KBM-7 (cell line): Measurements from ENCODE around the gene WDR37.
"Not testable (repeated sequence)": the region's sequence is repeated elsewhere in the genome, so short reads cannot be mapped to it uniquely, and the experiment has no call there.

Experiments used
- DNase-seq: peaks from one replicate; pipeline ENCODE4 v3.0.0-alpha.2; 2015
- in situ Hi-C: fragments of 300-500 bp; cut with MboI; formaldehyde crosslinking; loops from 2 replicates; pipeline ENCODE4 v1.14.3; 2020; ENCODE audit warnings: low sequenced_read_pairs, low pct_unique_long_range_greater_than_20kb, mixed read lengths

WDR37 gene

GRCh38 chr10:1158066-1158465 lies 101.9 kb downstream of the WDR37 start:
- no peak for DNase-seq
- in situ Hi-C loops: no loop called here

GRCh38 chr10:1158536-1158935 lies 102.4 kb downstream of the WDR37 start:
- DNase-seq, in situ Hi-C loops: not testable (repeated sequence)

- in situ Hi-C loops: no loop called here
- DNase-seq: no peak
These were observed 103.2 kb downstream of the WDR37 start for GRCh38 chr10:1159131-1160061.

GRCh38 chr10:1160561-1161314 lies 104.6 kb downstream of the WDR37 start:
- DNase-seq: no peak
- in situ Hi-C loops: no loop called here

GRCh38 chr10:1161315-1161673 lies 105.1 kb downstream of the WDR37 start:
- in situ Hi-C loops, DNase-seq: not testable (repeated sequence)

GRCh38 chr10:1162481-1163203 lies 106.5 kb downstream of the WDR37 start:
- DNase-seq: no peak
- in situ Hi-C loops: no loop called here

- in situ Hi-C loops: no loop called here
- DNase-seq: no peak
These were observed 107.0 kb downstream of the WDR37 start for GRCh38 chr10:1163204-1163660.

- in situ Hi-C loops: no loop called here
- DNase-seq: no peak
These were observed 107.6 kb downstream of the WDR37 start for GRCh38 chr10:1163831-1164230.

GRCh38 chr10:1166101-1166827 lies 110.1 kb downstream of the WDR37 start:
- no peak for DNase-seq
- in situ Hi-C loops: no loop called here

- no peak for DNase-seq
- in situ Hi-C loops: no loop called here
These were observed 110.7 kb downstream of the WDR37 start for GRCh38 chr10:1166828-1167275.

- in situ Hi-C loops: no loop called here
These were observed 112.6 kb downstream of the WDR37 start for GRCh38 chr10:1168763-1169162.

GRCh38 chr10:1169186-1169885 lies 113.2 kb downstream of the WDR37 start:
- in situ Hi-C loops: no loop called here
- no peak for DNase-seq

More at GRCh38 chr10:1168763-1169162, 112.6 kb downstream of the WDR37 start:
- DNase-seq: no peak

- DNase-seq: no peak
- in situ Hi-C loops: no loop called here
These were observed 114.0 kb downstream of the WDR37 start for GRCh38 chr10:1169981-1170866.

- in situ Hi-C loops: no loop called here
- no peak for DNase-seq
These were observed 114.6 kb downstream of the WDR37 start for GRCh38 chr10:1170867-1171180.

- in situ Hi-C loops: no loop called here
These were observed 115.0 kb downstream of the WDR37 start for GRCh38 chr10:1171182-1171581.

GRCh38 chr10:1171586-1171985 lies 115.4 kb downstream of the WDR37 start:
- in situ Hi-C loops: no loop called here
- DNase-seq: no peak

More at GRCh38 chr10:1171182-1171581, 115.0 kb downstream of the WDR37 start:
- no peak for DNase-seq

GRCh38 chr10:1172256-1172984 lies 116.2 kb downstream of the WDR37 start:
- DNase-seq: no peak

More at GRCh38 chr10:1172256-1172984, 116.2 kb downstream of the WDR37 start:
- in situ Hi-C loops: no loop called here
